Measurements from ENCODE around the gene TLL2. TPM values are rescaled to one million over a fixed set of nuclear protein-coding genes. Genes with fewer than 3 reads are reported as not detected.

Gene TLL2
- total RNA-seq, 1 donor from 2014 or later = not detected

- H3K4me3 Mint-ChIP-seq (ENCODE audit: unreplicated experiment) = no peak overlapping the region
- H3K9me3 Mint-ChIP-seq (ENCODE audit: unreplicated experiment) = no peaks in the 10 kb centered on the region
- TF ChIP-seq CTCF (IDR thresholded peaks at IDR 0.05) = no peak
- H3K27ac Mint-ChIP-seq (ENCODE audit: unreplicated experiment) = no peak overlapping the region
- peaks cover 3% of the 10 kb centered on the region for H3K27me3 Mint-ChIP-seq (ENCODE audit: unreplicated experiment)
- no peaks in the 10 kb centered on the region for H3K36me3 Mint-ChIP-seq (ENCODE audit: unreplicated experiment)
- no peak for DNase-seq (ENCODE audit: extremely low spot score, unreplicated experiment)
- H3K4me1 Mint-ChIP-seq (ENCODE audit: unreplicated experiment) = no peaks in the 10 kb centered on the region
These were observed 56.4 kb downstream of the TLL2 start for GRCh38 chr10:96457341-96457740.

- Mint-ChIP-seq H3K4me3 (ENCODE audit: unreplicated experiment) (no peak overlapping the region), H3K4me1 (ENCODE audit: unreplicated experiment) (no peaks in the 10 kb centered on the region), H3K36me3 (ENCODE audit: unreplicated experiment) (no peaks in the 10 kb centered on the region)
These were observed 57.4 kb downstream of the TLL2 start for GRCh38 chr10:96456296-96456840.

GRCh38 chr10:96453856-96454583 is 59.7 kb downstream of the TLL2 start:
- Mint-ChIP-seq H3K27ac (ENCODE audit: unreplicated experiment) (no peak overlapping the region), H3K27me3 (ENCODE audit: unreplicated experiment) (peaks cover 17% of the 10 kb centered on the region), H3K9me3 (ENCODE audit: unreplicated experiment) (no peaks in the 10 kb centered on the region), H3K36me3 (ENCODE audit: unreplicated experiment) (no peaks in the 10 kb centered on the region), H3K4me3 (ENCODE audit: unreplicated experiment) (no peak overlapping the region), H3K4me1 (ENCODE audit: unreplicated experiment) (no peaks in the 10 kb centered on the region)
- DNase-seq (ENCODE audit: extremely low spot score, unreplicated experiment) = peak; percentile 60
- no peak for TF ChIP-seq CTCF (IDR thresholded peaks at IDR 0.05)

More at GRCh38 chr10:96456296-96456840, 57.4 kb downstream of the TLL2 start:
- Mint-ChIP-seq H3K27me3 (ENCODE audit: unreplicated experiment) (no peaks in the 10 kb centered on the region), H3K27ac (ENCODE audit: unreplicated experiment) (no peak overlapping the region), H3K9me3 (ENCODE audit: unreplicated experiment) (no peaks in the 10 kb centered on the region)
- TF ChIP-seq CTCF (IDR thresholded peaks at IDR 0.05) = no peak
- DNase-seq (ENCODE audit: extremely low spot score, unreplicated experiment) = no peak

GRCh38 chr10:96452494-96453153 is 61.1 kb downstream of the TLL2 start:
- Mint-ChIP-seq H3K4me3 (ENCODE audit: unreplicated experiment) (no peak overlapping the region), H3K4me1 (ENCODE audit: unreplicated experiment) (peaks cover 2% of the 10 kb centered on the region), H3K27ac (ENCODE audit: unreplicated experiment) (no peak overlapping the region), H3K9me3 (ENCODE audit: unreplicated experiment) (no peaks in the 10 kb centered on the region), H3K36me3 (ENCODE audit: unreplicated experiment) (no peaks in the 10 kb centered on the region), H3K27me3 (ENCODE audit: unreplicated experiment) (peaks cover 26% of the 10 kb centered on the region)
- no peak for TF ChIP-seq CTCF (IDR thresholded peaks at IDR 0.05)
- DNase-seq (ENCODE audit: extremely low spot score, unreplicated experiment) = no peak

All from osteocyte (in vitro differentiated cells).